Measurements from ENCODE around the gene ZNF565.
"Not testable (repeated sequence)": the region's sequence is repeated elsewhere in the genome, so short reads cannot be mapped to it uniquely, and the experiment has no call there.

The ZNF565 gene

GRCh38 chr19:36214386-36215275, at the start of gene ZNF565, which contains the start of gene ZNF146:
TSS of gene ZNF565 (minus strand) at chr19:36214665. CDS start at chr19:36201985, 12,680 bp downstream.
TSS of gene ZNF146 (plus strand) at chr19:36215106. CDS start at chr19:36236441, 21,335 bp downstream.
- DNase-seq = peak; percentile 92

DNA sequence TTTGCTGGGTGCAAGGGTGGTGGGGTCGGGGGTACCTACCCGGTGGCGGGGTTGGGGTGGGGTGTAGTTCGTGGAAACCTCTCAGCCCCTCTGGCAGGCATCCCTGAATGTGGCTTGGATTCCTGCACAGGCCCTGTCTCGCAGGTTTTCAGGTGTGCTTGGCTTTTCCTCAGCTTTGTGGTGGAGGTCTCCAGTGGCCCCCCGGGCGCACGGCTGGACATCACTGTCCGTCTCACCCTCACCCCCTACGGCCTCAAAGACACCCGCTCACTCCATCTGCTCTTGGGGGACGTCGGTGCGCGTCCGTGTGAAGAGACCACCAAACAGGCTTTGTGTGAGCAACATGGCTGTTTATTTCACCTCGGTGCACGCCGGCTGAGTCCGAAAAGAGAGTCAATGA, 44.7 kb upstream of the ZNF565 start:
- no peak for DNase-seq

GRCh38 chr19:36258028-36258875, 43.8 kb upstream of the ZNF565 start:
- DNase-seq = no peak

DNA sequence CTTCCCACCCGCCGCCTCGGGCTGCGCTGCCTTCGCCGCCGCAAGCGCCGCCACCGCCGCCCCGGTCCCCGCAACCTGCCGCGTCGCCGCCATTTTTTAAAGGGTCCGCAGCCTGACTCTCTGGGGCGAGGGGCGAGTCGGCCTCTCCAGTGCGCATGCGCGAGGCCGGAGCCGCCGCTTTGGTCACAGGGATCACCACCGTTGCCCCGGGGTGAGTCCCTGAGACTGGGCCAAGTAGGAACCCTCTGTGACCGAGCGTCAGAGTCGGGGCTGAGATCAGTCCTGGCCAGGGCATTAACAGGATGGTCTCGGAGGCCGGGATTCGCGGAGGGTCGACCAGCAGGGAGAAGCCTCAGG, 43.0 kb upstream of the ZNF565 start:
- no peak for DNase-seq

DNA sequence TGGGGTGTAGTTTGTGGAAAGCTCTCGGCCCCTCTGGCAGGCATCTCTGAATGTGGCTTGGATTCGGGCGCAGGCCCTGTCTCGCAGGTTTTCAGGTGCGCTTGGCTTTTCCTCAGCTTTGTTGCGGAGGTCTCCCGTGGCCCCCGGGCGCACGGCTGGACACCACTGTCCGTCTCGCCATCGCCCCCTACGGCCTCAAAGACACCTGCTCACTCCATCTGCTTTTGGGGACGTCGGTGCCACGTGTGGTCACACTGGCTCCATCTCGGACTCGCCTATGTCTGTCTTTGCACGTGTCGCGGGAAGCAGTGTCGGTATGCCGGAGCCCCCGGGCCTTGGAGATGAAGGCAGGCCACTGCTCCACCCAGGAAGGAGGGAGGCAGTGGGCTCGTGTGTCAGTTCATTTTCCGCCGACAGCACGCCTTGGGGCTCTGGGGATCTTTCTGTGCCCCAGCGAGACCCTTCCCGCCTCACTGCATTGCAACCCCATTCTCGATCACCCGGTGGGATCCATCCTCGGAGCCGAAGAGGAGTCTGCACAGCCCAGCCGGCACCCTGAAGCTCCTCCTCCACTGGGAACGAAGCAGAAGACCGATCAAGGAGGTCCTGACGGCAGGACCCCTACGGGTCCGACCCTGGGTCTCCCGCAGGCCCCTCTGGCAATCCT, 42.5 kb upstream of the ZNF565 start:
- DNase-seq = no peak

- no peak for DNase-seq
Measured at GRCh38 chr19:36256064-36256463, 41.6 kb upstream of the ZNF565 start.

GRCh38 chr19:36255316-36255715, 40.9 kb upstream of the ZNF565 start:
- no peak for DNase-seq

DNA sequence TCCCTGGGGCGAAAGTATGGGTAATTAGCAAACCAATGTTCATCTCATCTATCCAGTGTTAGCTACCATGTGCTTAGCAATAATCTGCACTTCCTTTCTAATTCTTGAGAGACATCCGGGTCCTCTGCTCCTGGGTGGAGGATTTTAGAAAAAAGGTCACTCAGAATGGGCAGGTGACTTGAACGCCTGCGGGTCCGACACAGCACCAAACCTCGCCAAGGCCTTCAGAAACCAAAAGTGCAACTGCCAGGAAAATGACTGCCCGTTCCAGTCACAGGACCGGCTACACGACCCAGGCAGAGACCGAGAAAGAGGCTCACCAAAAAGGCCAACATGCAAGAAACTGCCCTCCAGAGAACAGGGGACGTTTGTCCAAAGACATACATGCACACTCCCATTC, 40.4 kb upstream of the ZNF565 start:
- DNase-seq = no peak

DNA sequence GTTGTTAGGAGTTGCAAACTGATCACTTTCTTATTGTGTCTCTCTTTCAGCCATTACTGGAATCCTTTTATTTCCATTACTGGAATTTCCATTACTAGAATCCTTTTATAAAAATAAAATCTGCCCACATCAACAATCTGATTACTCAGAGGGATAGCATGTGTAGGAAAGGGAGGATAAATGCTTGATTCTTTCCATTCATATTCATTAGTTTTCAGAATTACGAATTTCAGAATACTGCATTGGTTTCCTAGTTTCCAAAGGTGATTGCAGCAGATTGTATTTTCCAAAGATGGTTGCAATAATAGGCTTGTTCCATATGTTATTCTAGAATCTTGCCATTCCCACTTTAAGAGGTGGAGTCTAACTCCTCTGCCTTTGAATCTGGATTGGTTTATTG, 37.6 kb upstream of the ZNF565 start:
- DNase-seq = no peak

- DNase-seq = no peak
Measured at GRCh38 chr19:36246006-36246481, 31.6 kb upstream of the ZNF565 start.

GRCh38 chr19:36245210-36246005, 30.9 kb upstream of the ZNF565 start:
- no peak for DNase-seq

- no peak for DNase-seq
Measured at GRCh38 chr19:36244066-36244465, 29.6 kb upstream of the ZNF565 start.

DNA sequence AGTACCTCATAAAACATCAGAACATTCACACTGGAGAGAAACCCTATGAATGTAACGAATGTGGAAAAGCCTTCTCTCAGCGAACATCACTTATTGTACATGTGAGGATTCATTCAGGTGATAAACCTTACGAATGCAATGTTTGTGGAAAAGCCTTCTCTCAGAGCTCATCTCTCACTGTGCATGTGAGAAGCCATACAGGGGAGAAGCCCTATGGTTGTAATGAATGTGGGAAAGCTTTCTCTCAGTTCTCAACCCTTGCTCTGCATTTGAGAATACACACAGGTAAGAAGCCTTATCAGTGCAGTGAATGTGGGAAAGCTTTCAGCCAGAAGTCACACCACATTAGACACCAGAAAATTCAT, 22.5 kb upstream of the ZNF565 start:
- no peak for DNase-seq

GRCh38 chr19:36236304-36236945, 22.0 kb upstream of the ZNF565 start:
- no peak for DNase-seq

DNA sequence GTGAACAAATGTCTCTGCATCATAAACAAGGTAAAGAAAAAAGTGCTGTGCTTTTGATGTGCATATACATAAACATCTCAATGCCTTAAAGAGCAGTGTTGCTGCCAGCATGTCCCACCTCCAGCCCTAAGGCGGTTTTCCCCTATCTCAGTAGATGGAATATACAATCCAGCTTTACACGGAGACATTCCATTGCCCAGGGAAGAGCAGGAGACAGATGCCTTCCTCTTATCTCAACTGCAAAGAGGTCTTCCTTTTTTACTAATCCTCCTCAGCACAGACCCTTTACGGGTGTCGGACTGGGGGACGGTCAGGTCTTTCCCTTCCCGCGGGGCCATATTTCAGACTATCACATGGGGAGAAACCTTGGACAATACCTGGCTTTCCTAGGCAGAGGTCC, 19.2 kb upstream of the ZNF565 start:
- not testable (repeated sequence) for DNase-seq

- DNase-seq = no peak
Measured at GRCh38 chr19:36225219-36225892, 10.9 kb upstream of the ZNF565 start.

DNA sequence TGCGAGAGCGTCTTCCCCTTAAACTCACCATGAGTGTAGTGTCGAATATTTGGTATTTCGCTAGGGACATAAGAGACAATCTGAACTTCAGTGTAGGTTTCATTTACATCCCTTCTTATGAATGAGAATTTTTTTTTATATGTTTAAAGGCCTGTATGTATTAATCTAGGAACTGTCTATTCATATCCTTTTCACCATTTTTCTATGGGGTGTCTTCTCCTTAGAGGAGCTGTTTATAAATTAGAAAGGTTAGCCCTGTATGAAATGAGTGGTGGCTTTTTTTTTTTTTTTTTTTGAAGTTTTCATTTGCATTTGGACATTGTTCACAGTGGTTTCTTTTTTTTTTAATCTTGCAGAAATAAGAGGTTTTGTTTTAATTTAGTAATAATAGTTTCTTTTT, 8.0 kb upstream of the ZNF565 start:
- no peak for DNase-seq

DNA sequence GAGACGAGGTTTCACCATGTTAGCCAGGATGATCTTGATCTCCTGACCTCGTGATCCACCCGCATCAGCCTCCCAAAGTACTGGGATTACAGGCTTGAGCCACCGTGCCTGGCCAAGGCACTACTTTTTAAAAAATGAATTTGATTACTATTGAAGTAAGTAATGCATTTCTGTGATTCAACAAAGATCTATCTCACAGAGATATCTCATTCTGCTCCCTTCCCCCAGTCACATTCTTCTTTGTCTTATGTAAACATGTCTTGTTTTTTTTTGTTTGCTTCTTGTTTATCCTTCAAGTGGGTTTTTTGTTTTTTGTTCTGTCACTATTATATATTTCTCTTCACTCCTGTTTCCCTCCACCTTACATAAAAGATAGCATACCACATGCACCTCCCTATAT, 7.0 kb upstream of the ZNF565 start:
- no peak for DNase-seq

DNA sequence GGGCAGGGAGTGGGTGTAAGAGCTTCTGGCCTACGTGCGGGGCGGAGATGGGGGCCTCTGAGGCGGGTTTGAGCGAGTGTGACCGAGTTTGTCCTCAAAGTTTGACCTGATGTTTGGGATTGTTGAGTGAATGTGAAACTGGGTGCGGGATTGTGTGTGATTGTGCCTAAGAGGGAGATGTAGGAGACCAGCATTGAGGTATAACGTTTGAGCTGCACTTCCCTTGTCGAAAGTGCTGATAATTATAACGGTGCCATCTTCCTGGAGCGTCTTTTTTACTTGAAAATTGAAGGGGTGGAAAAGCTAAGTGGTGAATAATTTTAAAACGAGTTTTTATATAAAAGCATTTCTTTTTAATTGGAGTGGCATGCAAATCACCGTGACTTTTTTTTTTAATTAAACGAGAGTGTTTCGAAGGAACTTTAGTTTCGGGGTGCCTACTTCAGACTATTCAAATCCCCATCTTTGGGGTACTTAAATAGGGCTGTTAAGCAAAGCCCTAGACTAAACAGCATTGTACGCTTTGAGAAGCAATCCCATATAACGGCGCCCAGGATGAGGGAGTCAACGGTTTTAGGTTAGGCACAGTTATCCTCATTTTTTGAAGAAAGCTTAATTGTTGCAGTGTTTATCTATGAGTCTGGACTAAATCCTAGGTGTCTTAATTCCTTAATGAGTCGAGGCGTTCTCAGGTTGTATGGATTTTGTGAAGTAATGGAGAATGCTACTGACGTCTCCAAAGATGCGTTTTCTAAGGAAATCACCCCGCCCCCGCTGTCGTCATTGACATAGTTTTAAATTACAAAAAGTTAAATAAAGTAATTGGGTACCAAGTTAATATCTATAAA, 1.0 kb upstream of the ZNF565 start:
- no peak for DNase-seq

GRCh38 chr19:36212895-36213294, 1.6 kb downstream of the ZNF565 start:
- no peak for DNase-seq

Data from NCI-H1048 (cell line).